Measurements from ENCODE around the gene PCDH9. TPM values are rescaled to one million over a fixed set of nuclear protein-coding genes. Genes with fewer than 3 reads are reported as not detected.
A peak's percentile ranks its signal among the peaks of the same experiment; 100 is the strongest.

Gene PCDH9
- total and polyA plus RNA-seq, 2 of the 13 experiments (the other 11 are each of a cell fraction or from before 2014, with no cell fraction given) = 0.09 TPM; not detected in 1

GRCh38 chr13:67230404-67231288 lies 510 bp upstream of the PCDH9 start (continued):
- no peak for TF ChIP-seq ATF6 (CRISPR knock-in tag; conservative IDR thresholded peaks at IDR 0.05)
- TF ChIP-seq FOXK1 (CRISPR knock-in tag; IDR thresholded peaks at IDR 0.05; ENCODE audit: borderline replicate concordance, low read depth) = no peak
- TF ChIP-seq CEBPB (IDR thresholded peaks at IDR 0.05; ENCODE audit: borderline replicate concordance, low read depth, low read length) = no peak
- TF ChIP-seq SKI (IDR thresholded peaks at IDR 0.05; ENCODE audit: partially characterized antibody) = no peak
- TF ChIP-seq BCL6 (CRISPR knock-in tag; IDR thresholded peaks at IDR 0.05) = peak; percentile 36; the same call in 1 of the 2 replicates
- TF ChIP-seq RBM39 (IDR thresholded peaks at IDR 0.05; ENCODE audit: low read depth, low read length, poor library complexity, severe bottlenecking) = peak; percentile 46
- no peak for TF ChIP-seq ZNF773 (CRISPR knock-in tag; IDR thresholded peaks at IDR 0.05; ENCODE audit: borderline replicate concordance)
- TF ChIP-seq MTF2 (CRISPR knock-in tag; IDR thresholded peaks at IDR 0.05; ENCODE audit: borderline replicate concordance) = no peak; the same call in 1 of the 2 replicates
- TF ChIP-seq ZNF883 (CRISPR knock-in tag; IDR thresholded peaks at IDR 0.05; ENCODE audit: not compliant biosample characterization) = peak; percentile 14
- no peak for TF ChIP-seq ZIK1 (CRISPR knock-in tag; IDR thresholded peaks at IDR 0.05; ENCODE audit: borderline replicate concordance, low read depth)
- TF ChIP-seq ZFP36 (IDR thresholded peaks at IDR 0.05; ENCODE audit: borderline replicate concordance, low read depth, low read length, partially characterized antibody) = no peak
- TF ChIP-seq SMAD1 (CRISPR knock-in tag; IDR thresholded peaks at IDR 0.05; ENCODE audit: borderline replicate concordance, low read depth) = no peak
- TF ChIP-seq ZNF530 (CRISPR knock-in tag; IDR thresholded peaks at IDR 0.05; ENCODE audit: low read depth) = no peak
- TF ChIP-seq UBTF (CRISPR knock-in tag; IDR thresholded peaks at IDR 0.05) = peak; percentile 86
- TF ChIP-seq DPF2 (CRISPR knock-in tag; IDR thresholded peaks at IDR 0.05; ENCODE audit: borderline replicate concordance, low read depth) = no peak
- TF ChIP-seq ZFY (CRISPR knock-in tag; IDR thresholded peaks at IDR 0.05) = peak; percentile 74
- TF ChIP-seq ARNT2 (CRISPR knock-in tag; IDR thresholded peaks at IDR 0.05; ENCODE audit: low read depth) = peak; percentile 37; the same call in 1 of the 2 replicates
- TF ChIP-seq ZNF878 (CRISPR knock-in tag; IDR thresholded peaks at IDR 0.05) = peak; percentile 31; the same call in 1 of the 2 replicates
- TF ChIP-seq GLMP (CRISPR knock-in tag; IDR thresholded peaks at IDR 0.05; ENCODE audit: borderline replicate concordance) = no peak
- peak; percentile 39; the same call in 1 of the 2 replicates for TF ChIP-seq NFKBIZ (CRISPR knock-in tag; IDR thresholded peaks at IDR 0.05)
